Lower leg skin (tissue), 4 donors: Measurements from ENCODE around the gene PLXNA1. TPM values are rescaled to one million over a fixed set of nuclear protein-coding genes. Genes with fewer than 3 reads are reported as not detected.

Source experiments
- DNase-seq, 2 donors: peaks; one replicate each; pipeline ENCODE4 v3.0.0-alpha.2; 2019; ENCODE audit warnings: low spot score in 2 of 2
- H3K4me3 ChIP-seq: fragments of 200-600 bp; sonication (generic); 2 replicates; pipeline ENCODE4 v1.5.1; 2017; ENCODE audit warnings: mild to moderate bottlenecking, low read depth; ENCODE audit not compliant: poor library complexity, severe bottlenecking
- CTCF ChIP-seq, 3 donors: fragments of 450-650 bp; IDR thresholded peaks; one replicate each; pipeline ENCODE4 v1.5.1; 2016; ENCODE audit warnings: antibody characterized with exemption in 3 of 3, mild to moderate bottlenecking in 3 of 3, moderate library complexity in 2 of 3
- POLR2A ChIP-seq, 2 donors: fragments of 450-650 bp; IDR thresholded peaks; one replicate each; pipeline ENCODE4 v1.6.1; 2016 to 2017; ENCODE audit warnings: antibody characterized with exemption in 2 of 2, mild to moderate bottlenecking in 1 of 2, moderate library complexity in 1 of 2
- WGBS, 2 donors: methylation state at CpG; one replicate each; pipeline ENCODE4 v1.1.5; 2018; 5-methylcytosine and 5-hydroxymethylcytosine counted together
- intact Hi-C: fragments of 100-400 bp; cut with DNase I; formaldehyde crosslinking; loops from one replicate; pipeline ENCODE4 v1.15.0; 2023; ENCODE audit warnings: low total_unique reads
- total RNA-seq, 4 donors: library from RNA; depleted of rRNA; stranded (reverse); fragments of >200 nt; gene quantifications; one replicate each; pipeline ENCODE4 v1.1.0, GENCODE V29; 2016

Gene PLXNA1
- total RNA-seq, 4 donors from 2014 or later: 35.8 to 44.9 (median 39.7) TPM

- WGBS, 2 donors: 45 to 49% methylated on average over 17 to 21 of the region's 21 CpGs
- intact Hi-C loops: loop anchor here (5.0 to 10.0 kb wide), 4 partner anchors 232 to 560 kb away; no protein-coding TSS in a partner anchor
- TF ChIP-seq CTCF (IDR thresholded peaks at IDR 0.05) (no peak), POLR2A (IDR thresholded peaks at IDR 0.05) (no peak)
- no peak for DNase-seq
- H3K4me3 ChIP-seq: peak overlapping the region; percentile 64
Measured at GRCh38 chr3:126984391-126985131, 1.6 kb downstream of the PLXNA1 start.

- 64 to 71% methylated on average over 16 of the region's 17 CpGs for WGBS, 2 donors
- TF ChIP-seq POLR2A (IDR thresholded peaks at IDR 0.05) (no peak), CTCF (IDR thresholded peaks at IDR 0.05) (no peak)
- intact Hi-C loops: loop anchor here (5.0 to 10.0 kb wide), 3 partner anchors 303 to 559 kb away; no protein-coding TSS in a partner anchor
- H3K4me3 ChIP-seq: no peak overlapping the region
- DNase-seq: no peak
Measured at GRCh38 chr3:126985132-126985985, 2.4 kb downstream of the PLXNA1 start.

- intact Hi-C loops: loop anchor here (5.0 to 10.0 kb wide), 3 partner anchors 304 to 559 kb away; no protein-coding TSS in a partner anchor
- WGBS, 2 donors: 36 to 40% methylated on average over 7 to 9 of the region's 9 CpGs
- DNase-seq: no peak
- no peak overlapping the region for H3K4me3 ChIP-seq
- no peak for TF ChIP-seq CTCF (IDR thresholded peaks at IDR 0.05)
- no peak for TF ChIP-seq POLR2A (IDR thresholded peaks at IDR 0.05)
Measured at GRCh38 chr3:126986001-126986400, 3.1 kb downstream of the PLXNA1 start.

GRCh38 chr3:126987129-126987528, 4.2 kb downstream of the PLXNA1 start:
- no peak overlapping the region for H3K4me3 ChIP-seq
- WGBS, 2 donors: 53 to 62% methylated on average over 4 of the region's 4 CpGs
- TF ChIP-seq CTCF (IDR thresholded peaks at IDR 0.05) (no peak), POLR2A (IDR thresholded peaks at IDR 0.05) (no peak)
- intact Hi-C loops: loop anchor here (5.0 to 10.0 kb wide), 3 partner anchors 305 to 558 kb away; no protein-coding TSS in a partner anchor
- no peak for DNase-seq

GRCh38 chr3:126987596-126987995, 4.7 kb downstream of the PLXNA1 start:
- no peak for TF ChIP-seq CTCF (IDR thresholded peaks at IDR 0.05)
- no peak for TF ChIP-seq POLR2A (IDR thresholded peaks at IDR 0.05)
- no peak overlapping the region for H3K4me3 ChIP-seq
- DNase-seq: no peak
- intact Hi-C loops: loop anchor here (5.0 to 10.0 kb wide), 3 partner anchors 305 to 557 kb away; no protein-coding TSS in a partner anchor
- 81 to 87% methylated on average over 8 of the region's 8 CpGs for WGBS, 2 donors
